CD14-positive monocyte (primary cell): Measurements from ENCODE around the gene FABP2. TPM values are rescaled to one million over a fixed set of nuclear protein-coding genes. Genes with fewer than 3 reads are reported as not detected.

Experiments
- DNase-seq, 3 donors: peaks; one replicate each; pipeline ENCODE4 v3.0.0-alpha.2; 2011 to 2022
- H2AFZ ChIP-seq: 2 replicates; pipeline ENCODE4 v1.6.0; 2012; ENCODE audit warnings: mild to moderate bottlenecking, low read depth, low read length, inconsistent platforms; ENCODE audit not compliant: insufficient read depth, poor library complexity, severe bottlenecking
- H3K27ac ChIP-seq, 2 donors: 1 replicate in 1 of 2; 2 replicates in 1 of 2; pipeline ENCODE4 v1.5.1; 2012 to 2013; ENCODE audit warnings: low read length in 2 of 2, control low read depth in 1 of 2, inconsistent platforms in 1 of 2, low read depth in 1 of 2, mild to moderate bottlenecking in 1 of 2
- H3K27me3 ChIP-seq, 2 donors: one replicate each; pipeline versions ENCODE4 v1.6.0 to v1.6.1; 2011 to 2013; ENCODE audit warnings: low read length in 2 of 2; ENCODE audit not compliant: control insufficient read depth in 2 of 2, insufficient read depth in 2 of 2
- H3K36me3 ChIP-seq, 2 donors: replicated peaks in 1 of 2; 1 replicate in 1 of 2; 2 replicates in 1 of 2; pipeline versions ENCODE4 v1.5.1 to v1.6.1; 2012 to 2013; ENCODE audit warnings: low read length in 2 of 2, control low read depth in 1 of 2, inconsistent platforms in 1 of 2, mild to moderate bottlenecking in 1 of 2; ENCODE audit not compliant: insufficient read depth in 2 of 2, control insufficient read depth in 1 of 2
- H3K4me1 ChIP-seq, 2 donors: 1 replicate in 1 of 2; 2 replicates in 1 of 2; pipeline versions ENCODE4 v1.5.1 to v1.6.1; 2012 to 2013; ENCODE audit warnings: low read length in 2 of 2, control low read depth in 1 of 2, inconsistent platforms in 1 of 2, mild to moderate bottlenecking in 1 of 2, moderate library complexity in 1 of 2; ENCODE audit not compliant: insufficient read depth in 2 of 2, control insufficient read depth in 1 of 2
- H3K4me2 ChIP-seq: replicated peaks from 2 replicates; pipeline ENCODE3; 2012; ENCODE audit warnings: low read length, moderate library complexity, mild to moderate bottlenecking; ENCODE audit not compliant: poor library complexity, severe bottlenecking; ENCODE audit errors: extremely low read depth
- H3K4me3 ChIP-seq, 3 experiments: fragments of 200-600 bp in 1 of 3; sonication (generic) in 1 of 3; replicated peaks in 1 of 3; 1 replicate in 2 of 3; 2 replicates in 1 of 3; pipeline ENCODE4 v1.5.1; 2011 to 2013; ENCODE audit warnings: low read length in 3 of 3, mild to moderate bottlenecking in 3 of 3, control low read depth in 2 of 3, low read depth in 2 of 3, inconsistent platforms in 1 of 3, moderate library complexity in 1 of 3
- H3K79me2 ChIP-seq: 2 replicates; pipeline ENCODE4 v1.6.0; 2012; ENCODE audit warnings: mild to moderate bottlenecking, control low read depth, inconsistent platforms, low read length, moderate library complexity; ENCODE audit not compliant: insufficient read depth
- H3K9ac ChIP-seq: 2 replicates; pipeline ENCODE4 v1.6.0; 2017; ENCODE audit warnings: low read length, mild to moderate bottlenecking; ENCODE audit not compliant: insufficient read depth, poor library complexity, severe bottlenecking
- H3K9me3 ChIP-seq, 2 donors: replicated peaks in 1 of 2; 1 replicate in 1 of 2; 2 replicates in 1 of 2; pipeline versions ENCODE4 v1.5.1 to v1.6.1; 2012 to 2013; ENCODE audit warnings: low read length in 2 of 2, control low read depth in 1 of 2; ENCODE audit not compliant: control insufficient read depth in 1 of 2, insufficient read depth in 1 of 2
- H4K20me1 ChIP-seq: 2 replicates; pipeline ENCODE4 v1.6.0; 2012; ENCODE audit warnings: mild to moderate bottlenecking, low read length, control low read depth, moderate library complexity; ENCODE audit not compliant: insufficient read depth
- H3K27ac Mint-ChIP-seq, 7 donors: one replicate each; pipeline ENCODE4 v1.8.0; 2020; ENCODE audit warnings: mild to moderate bottlenecking in 7 of 7, mixed read lengths in 7 of 7, moderate library complexity in 6 of 7, inconsistent platforms in 2 of 7
- H3K27me3 Mint-ChIP-seq, 3 donors: one replicate each; pipeline ENCODE4 v1.8.0; 2021 to 2022; ENCODE audit warnings: low read depth in 3 of 3, mild to moderate bottlenecking in 3 of 3, mixed read lengths in 3 of 3, moderate library complexity in 3 of 3, inconsistent platforms in 1 of 3
- H3K36me3 Mint-ChIP-seq, 2 donors: one replicate each; pipeline ENCODE4 v1.8.0; 2020; ENCODE audit warnings: mixed read lengths in 2 of 2, inconsistent platforms in 1 of 2, mild to moderate bottlenecking in 1 of 2
- H3K4me1 Mint-ChIP-seq: one replicate; pipeline ENCODE4 v1.8.0; 2020; ENCODE audit warnings: mild to moderate bottlenecking, mixed read lengths
- H3K4me3 Mint-ChIP-seq, 2 donors: one replicate each; pipeline ENCODE4 v1.8.0; 2020; ENCODE audit warnings: mild to moderate bottlenecking in 2 of 2, mixed read lengths in 2 of 2, moderate library complexity in 1 of 2
- H3K9me3 Mint-ChIP-seq, 7 donors: one replicate each; pipeline ENCODE4 v1.8.0; 2020 to 2022; ENCODE audit warnings: mixed read lengths in 7 of 7, mild to moderate bottlenecking in 6 of 7, moderate library complexity in 6 of 7, inconsistent platforms in 2 of 7
- CTCF ChIP-seq: fragments of 200-600 bp; IDR thresholded peaks from one replicate; pipeline ENCODE4 v1.8.0; 2022; ENCODE audit warnings: antibody characterized with exemption, mild to moderate bottlenecking
- WGBS: methylation state at CpG from one replicate; pipeline ENCODE4 v1.1.5; 2013; ENCODE audit warnings: missing lambda C conversion rate; ENCODE audit not compliant: insufficient coverage; 5-methylcytosine and 5-hydroxymethylcytosine counted together
- intact Hi-C, 2 donors: fragments of 100-400 bp; cut with micrococcal nuclease; formaldehyde crosslinking; loops; one replicate each; pipeline versions ENCODE4 v1.15.0 to v1.15.1; 2023
- polyA plus RNA-seq, 3 donors: library from polyadenylated mRNA; depleted of rRNA in 1 of 3; unstranded in 2 of 3; stranded (reverse) in 1 of 3; fragments of 300-500 nt in 2 of 3; fragments of >200 nt in 1 of 3; fragmentation: Illumina TruSeq in 2 of 3; gene quantifications; 1 replicate in 2 of 3; 2 replicates in 1 of 3; pipeline ENCODE4 v1.2.3, GENCODE V29; 2012 to 2021

Gene FABP2
- polyA plus RNA-seq, 3 donors: not detected

- peaks cover 14 to 31% of the 10 kb centered on the region in 2 donors for H3K36me3 ChIP-seq
- peaks cover 24% of the 10 kb centered on the region for H3K79me2 ChIP-seq
- H3K4me1 ChIP-seq: peaks cover 13 to 26% of the 10 kb centered on the region in 2 donors
- WGBS: 0% methylated on average over 49 of the region's 54 CpGs
- Mint-ChIP-seq H3K36me3 (peaks cover 14 to 18% of the 10 kb centered on the region in 2 donors), H3K4me3 (peak overlapping the region; percentile 91 to 99), H3K9me3 (no peaks in the 10 kb centered on the region), H3K4me1 (peaks cover 19% of the 10 kb centered on the region), H3K27ac (peak overlapping the region; percentile 96 to 99 (median 98)), H3K27me3 (peaks cover 0 to 1% (median 0%) of the 10 kb centered on the region in 3 donors)
- H4K20me1 ChIP-seq: no peaks in the 10 kb centered on the region
- intact Hi-C loops: no loop called here
- no peaks in the 10 kb centered on the region for H3K27me3 ChIP-seq
- peak overlapping the region; percentile 87 to 93 for H3K27ac ChIP-seq
- H3K9ac ChIP-seq: peak overlapping the region; percentile 77
- TF ChIP-seq CTCF: no peak
- no peaks in the 10 kb centered on the region for H3K9me3 ChIP-seq
- peak overlapping the region; percentile 73 to 93 (median 87) for H3K4me3 ChIP-seq
- peak overlapping the region; percentile 88 for H3K4me2 ChIP-seq
- DNase-seq: peak; percentile 91 to 93 (median 92)
- peak overlapping the region; percentile 94 for H2AFZ ChIP-seq
These were observed 21.6 kb downstream of the FABP2 start for GRCh38 chr4:119300101-119300978.

GRCh38 chr4:119299741-119300100 lies 22.2 kb downstream of the FABP2 start:
- TF ChIP-seq CTCF: no peak
- H3K4me3 Mint-ChIP-seq: peak overlapping the region; percentile 91 to 99
- Histone ChIP-seq H3K27ac (peak overlapping the region; percentile 87 to 93), H4K20me1 (no peaks in the 10 kb centered on the region), H2AFZ (peak overlapping the region; percentile 94), H3K36me3 (peaks cover 14 to 32% of the 10 kb centered on the region in 2 donors), H3K4me2 (peak overlapping the region; percentile 88), H3K79me2 (peaks cover 24% of the 10 kb centered on the region), H3K9ac (peak overlapping the region; percentile 77), H3K9me3 (no peaks in the 10 kb centered on the region), H3K27me3 (no peaks in the 10 kb centered on the region), H3K4me3 (peak overlapping the region; percentile 73 to 93 (median 87)), H3K4me1 (peaks cover 13 to 26% of the 10 kb centered on the region in 2 donors)
- peak overlapping the region; percentile 96 to 99 (median 98) for H3K27ac Mint-ChIP-seq
- 1% methylated on average over 9 of the region's 9 CpGs for WGBS
- H3K9me3 Mint-ChIP-seq: no peaks in the 10 kb centered on the region
- intact Hi-C loops: no loop called here
- H3K4me1 Mint-ChIP-seq: peaks cover 19% of the 10 kb centered on the region
- DNase-seq: peak in 2 of 3 donors; percentile 1 to 4
- peaks cover 14 to 18% of the 10 kb centered on the region in 2 donors for H3K36me3 Mint-ChIP-seq
- peaks cover 0 to 1% (median 0%) of the 10 kb centered on the region in 3 donors for H3K27me3 Mint-ChIP-seq
